Measurements from ENCODE around the gene LMBR1.

The LMBR1 gene

GRCh38 chr7:156665101-156665500, 227.9 kb downstream of the LMBR1 start:
- DNase-seq (ENCODE audit: low spot score) = no peak
- TF ChIP-seq, protein P1, sequence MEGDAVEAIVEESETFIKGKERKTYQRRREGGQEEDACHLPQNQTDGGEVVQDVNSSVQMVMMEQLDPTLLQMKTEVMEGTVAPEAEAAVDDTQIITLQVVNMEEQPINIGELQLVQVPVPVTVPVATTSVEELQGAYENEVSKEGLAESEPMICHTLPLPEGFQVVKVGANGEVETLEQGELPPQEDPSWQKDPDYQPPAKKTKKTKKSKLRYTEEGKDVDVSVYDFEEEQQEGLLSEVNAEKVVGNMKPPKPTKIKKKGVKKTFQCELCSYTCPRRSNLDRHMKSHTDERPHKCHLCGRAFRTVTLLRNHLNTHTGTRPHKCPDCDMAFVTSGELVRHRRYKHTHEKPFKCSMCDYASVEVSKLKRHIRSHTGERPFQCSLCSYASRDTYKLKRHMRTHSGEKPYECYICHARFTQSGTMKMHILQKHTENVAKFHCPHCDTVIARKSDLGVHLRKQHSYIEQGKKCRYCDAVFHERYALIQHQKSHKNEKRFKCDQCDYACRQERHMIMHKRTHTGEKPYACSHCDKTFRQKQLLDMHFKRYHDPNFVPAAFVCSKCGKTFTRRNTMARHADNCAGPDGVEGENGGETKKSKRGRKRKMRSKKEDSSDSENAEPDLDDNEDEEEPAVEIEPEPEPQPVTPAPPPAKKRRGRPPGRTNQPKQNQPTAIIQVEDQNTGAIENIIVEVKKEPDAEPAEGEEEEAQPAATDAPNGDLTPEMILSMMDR (IDR thresholded peaks at IDR 0.05; ENCODE audit: extremely low read depth, insufficient read depth, missing control alignments) = no peak
- in situ Hi-C loops (cut with MboI; ENCODE audit: low pct_unique_long_range_greater_than_20kb, low sequenced_read_pairs, unreplicated experiment) = no loop called here

- in situ Hi-C loops (cut with MboI; ENCODE audit: low pct_unique_long_range_greater_than_20kb, low sequenced_read_pairs, unreplicated experiment) = no loop called here
- no peak for DNase-seq (ENCODE audit: low spot score)
- TF ChIP-seq, protein P1 (IDR thresholded peaks at IDR 0.05; ENCODE audit: extremely low read depth, insufficient read depth, missing control alignments) = no peak
These were observed 230.7 kb downstream of the LMBR1 start for GRCh38 chr7:156662277-156662676.

DNA sequence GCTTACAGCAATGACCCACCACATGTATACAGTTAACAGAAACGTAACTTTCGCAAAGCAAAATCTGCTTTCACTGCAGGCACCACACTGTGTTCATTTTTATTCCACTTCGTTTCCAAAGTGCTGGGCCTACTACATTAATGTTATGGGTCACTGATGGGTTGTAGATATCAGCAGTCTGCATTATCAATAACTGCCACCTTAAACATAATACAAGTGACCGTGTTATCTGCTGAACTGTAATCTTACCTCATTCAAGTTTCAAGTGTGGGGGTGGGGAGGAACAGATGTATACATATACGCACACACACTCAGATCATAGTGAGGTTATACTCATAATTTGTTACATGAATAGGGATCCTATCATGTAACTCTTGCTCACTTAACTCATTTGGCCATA, 231.3 kb downstream of the LMBR1 start:
- DNase-seq (ENCODE audit: low spot score) = no peak
- TF ChIP-seq, protein P1 (IDR thresholded peaks at IDR 0.05; ENCODE audit: extremely low read depth, insufficient read depth, missing control alignments) = no peak
- in situ Hi-C loops (cut with MboI; ENCODE audit: low pct_unique_long_range_greater_than_20kb, low sequenced_read_pairs, unreplicated experiment) = no loop called here

- TF ChIP-seq, protein P1 (IDR thresholded peaks at IDR 0.05; ENCODE audit: extremely low read depth, insufficient read depth, missing control alignments) = no peak
- DNase-seq (ENCODE audit: low spot score) = no peak
- in situ Hi-C loops (cut with MboI; ENCODE audit: low pct_unique_long_range_greater_than_20kb, low sequenced_read_pairs, unreplicated experiment) = no loop called here
These were observed 233.0 kb downstream of the LMBR1 start for GRCh38 chr7:156659961-156660360.

- in situ Hi-C loops (cut with MboI; ENCODE audit: low pct_unique_long_range_greater_than_20kb, low sequenced_read_pairs, unreplicated experiment) = no loop called here
- no peak for DNase-seq (ENCODE audit: low spot score)
- TF ChIP-seq, protein P1 (IDR thresholded peaks at IDR 0.05; ENCODE audit: extremely low read depth, insufficient read depth, missing control alignments) = no peak
These were observed 233.8 kb downstream of the LMBR1 start for GRCh38 chr7:156659203-156659602.

DNA sequence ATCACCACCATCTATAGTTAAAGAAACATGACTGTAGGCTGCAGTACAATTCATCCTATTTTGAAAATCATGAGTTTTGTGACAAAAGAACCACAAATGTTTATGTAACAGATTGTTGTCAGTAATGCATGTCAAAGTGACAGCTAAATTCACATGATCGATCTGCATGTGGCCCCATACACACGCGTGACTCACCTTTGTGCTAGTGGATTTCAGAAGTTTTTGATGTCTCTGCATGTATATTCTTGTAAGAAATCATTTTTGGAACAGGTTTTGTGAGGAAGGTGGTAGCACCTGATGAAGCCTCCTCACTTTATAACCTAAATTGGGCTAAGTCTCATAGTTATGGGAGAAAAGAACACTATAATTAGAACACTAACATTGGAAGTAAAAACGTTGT, 235.3 kb downstream of the LMBR1 start:
- in situ Hi-C loops (cut with MboI; ENCODE audit: low pct_unique_long_range_greater_than_20kb, low sequenced_read_pairs, unreplicated experiment) = no loop called here
- no peak for DNase-seq (ENCODE audit: low spot score)
- TF ChIP-seq, protein P1 (IDR thresholded peaks at IDR 0.05; ENCODE audit: extremely low read depth, insufficient read depth, missing control alignments) = no peak

GRCh38 chr7:156656598-156656997, 236.4 kb downstream of the LMBR1 start:
- in situ Hi-C loops (cut with MboI; ENCODE audit: low pct_unique_long_range_greater_than_20kb, low sequenced_read_pairs, unreplicated experiment) = no loop called here
- no peak for DNase-seq (ENCODE audit: low spot score)
- TF ChIP-seq, protein P1 (IDR thresholded peaks at IDR 0.05; ENCODE audit: extremely low read depth, insufficient read depth, missing control alignments) = no peak
